Measurements from ENCODE around the gene CDK19. TPM values are rescaled to one million over a fixed set of nuclear protein-coding genes. Genes with fewer than 3 reads are reported as not detected.

The CDK19 gene
- total and polyA plus RNA-seq, 2 experiments from 2014 or later, result 5.6 to 11.1 TPM

GRCh38 chr6:110597761-110598160 lies 217.5 kb downstream of the CDK19 start:
- TF ChIP-seq, protein P1, sequence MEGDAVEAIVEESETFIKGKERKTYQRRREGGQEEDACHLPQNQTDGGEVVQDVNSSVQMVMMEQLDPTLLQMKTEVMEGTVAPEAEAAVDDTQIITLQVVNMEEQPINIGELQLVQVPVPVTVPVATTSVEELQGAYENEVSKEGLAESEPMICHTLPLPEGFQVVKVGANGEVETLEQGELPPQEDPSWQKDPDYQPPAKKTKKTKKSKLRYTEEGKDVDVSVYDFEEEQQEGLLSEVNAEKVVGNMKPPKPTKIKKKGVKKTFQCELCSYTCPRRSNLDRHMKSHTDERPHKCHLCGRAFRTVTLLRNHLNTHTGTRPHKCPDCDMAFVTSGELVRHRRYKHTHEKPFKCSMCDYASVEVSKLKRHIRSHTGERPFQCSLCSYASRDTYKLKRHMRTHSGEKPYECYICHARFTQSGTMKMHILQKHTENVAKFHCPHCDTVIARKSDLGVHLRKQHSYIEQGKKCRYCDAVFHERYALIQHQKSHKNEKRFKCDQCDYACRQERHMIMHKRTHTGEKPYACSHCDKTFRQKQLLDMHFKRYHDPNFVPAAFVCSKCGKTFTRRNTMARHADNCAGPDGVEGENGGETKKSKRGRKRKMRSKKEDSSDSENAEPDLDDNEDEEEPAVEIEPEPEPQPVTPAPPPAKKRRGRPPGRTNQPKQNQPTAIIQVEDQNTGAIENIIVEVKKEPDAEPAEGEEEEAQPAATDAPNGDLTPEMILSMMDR (IDR thresholded peaks at IDR 0.05; ENCODE audit: low read depth, low read length), result no peak
- DNase-seq (ENCODE audit: low read depth in 1 of 2, low spot score in 1 of 2), result no peak
- no peaks in the 10 kb centered on the region for H3K36me3 ChIP-seq
- no peaks in the 10 kb centered on the region for H3K27me3 ChIP-seq
- no peak overlapping the region for H3K4me3 ChIP-seq
- no peak overlapping the region for H3K27ac ChIP-seq
- no peaks in the 10 kb centered on the region for H3K9me3 ChIP-seq (ENCODE audit: low read depth)
- H3K4me1 ChIP-seq (ENCODE audit: low read depth), result no peaks in the 10 kb centered on the region

- H3K4me3 ChIP-seq, result no peak overlapping the region
- TF ChIP-seq, protein P1 (IDR thresholded peaks at IDR 0.05; ENCODE audit: low read depth, low read length), result no peak
- DNase-seq (ENCODE audit: low read depth in 1 of 2, low spot score in 1 of 2), result no peak
- no peak overlapping the region for H3K27ac ChIP-seq
- no peaks in the 10 kb centered on the region for H3K27me3 ChIP-seq
- H3K9me3 ChIP-seq (ENCODE audit: low read depth), result no peaks in the 10 kb centered on the region
- no peaks in the 10 kb centered on the region for H3K4me1 ChIP-seq (ENCODE audit: low read depth)
- H3K36me3 ChIP-seq, result no peaks in the 10 kb centered on the region
Observed at GRCh38 chr6:110596354-110596753, 218.9 kb downstream of the CDK19 start.

DNA sequence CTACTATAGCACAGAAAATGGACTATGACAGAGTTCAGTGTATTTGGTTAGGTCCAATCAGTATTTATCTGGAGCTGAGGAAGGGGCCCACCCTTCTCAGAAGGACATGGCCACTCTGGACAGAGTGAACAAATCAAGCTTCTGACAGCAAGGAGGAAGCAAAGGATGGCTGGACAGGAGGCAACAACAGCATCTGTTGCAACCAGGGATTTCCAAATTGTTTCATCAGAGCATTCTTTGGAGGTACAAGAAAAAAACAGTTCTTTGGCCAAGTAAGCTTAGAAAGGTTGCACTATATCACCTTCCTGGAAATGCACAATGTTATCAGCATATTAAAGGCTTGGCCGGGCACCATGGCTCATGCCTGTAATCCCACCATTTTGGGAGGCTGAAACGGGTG lies 220.2 kb downstream of the CDK19 start:
- TF ChIP-seq, protein P1 (IDR thresholded peaks at IDR 0.05; ENCODE audit: low read depth, low read length), result no peak
- peak in 1 of 2 donors; percentile 34 for DNase-seq (ENCODE audit: low read depth in 1 of 2, low spot score in 1 of 2)
- no peaks in the 10 kb centered on the region for H3K36me3 ChIP-seq
- H3K4me1 ChIP-seq (ENCODE audit: low read depth), result no peaks in the 10 kb centered on the region
- H3K4me3 ChIP-seq, result no peak overlapping the region
- no peaks in the 10 kb centered on the region for H3K9me3 ChIP-seq (ENCODE audit: low read depth)
- H3K27ac ChIP-seq, result no peak overlapping the region
- H3K27me3 ChIP-seq, result no peaks in the 10 kb centered on the region

DNA sequence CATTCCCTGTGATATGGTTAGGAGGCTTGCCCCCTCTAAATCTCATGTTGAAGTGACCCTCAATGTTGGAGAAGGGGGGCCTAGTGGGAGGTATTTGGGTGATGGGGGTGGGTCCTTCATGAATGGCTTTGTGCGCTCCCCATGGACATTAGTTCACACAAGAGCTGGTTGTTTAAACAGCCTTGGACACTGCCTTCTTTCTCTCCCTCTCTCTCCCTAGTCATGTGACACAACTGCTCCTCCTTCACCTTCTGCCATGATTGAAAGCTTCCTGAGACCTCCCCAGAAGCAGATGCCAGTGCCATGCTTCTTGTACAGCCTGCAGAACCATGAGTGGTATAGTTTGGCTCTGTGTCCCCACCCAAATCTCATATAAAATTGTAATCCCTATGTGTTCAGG lies 221.6 kb downstream of the CDK19 start:
- Histone ChIP-seq H3K9me3 (ENCODE audit: low read depth) (no peaks in the 10 kb centered on the region), H3K36me3 (no peaks in the 10 kb centered on the region), H3K27ac (no peak overlapping the region), H3K4me1 (ENCODE audit: low read depth) (no peaks in the 10 kb centered on the region), H3K4me3 (no peak overlapping the region), H3K27me3 (no peaks in the 10 kb centered on the region)
- TF ChIP-seq, protein P1 (IDR thresholded peaks at IDR 0.05; ENCODE audit: low read depth, low read length), result no peak
- no peak for DNase-seq (ENCODE audit: low read depth in 1 of 2, low spot score in 1 of 2)

- Histone ChIP-seq H3K27me3 (no peaks in the 10 kb centered on the region), H3K4me1 (ENCODE audit: low read depth) (no peaks in the 10 kb centered on the region), H3K36me3 (no peaks in the 10 kb centered on the region), H3K27ac (no peak overlapping the region), H3K9me3 (ENCODE audit: low read depth) (no peaks in the 10 kb centered on the region), H3K4me3 (no peak overlapping the region)
- TF ChIP-seq, protein P1 (IDR thresholded peaks at IDR 0.05; ENCODE audit: low read depth, low read length), result no peak
- DNase-seq (ENCODE audit: low read depth in 1 of 2, low spot score in 1 of 2), result no peak
Observed at GRCh38 chr6:110592765-110593164, 222.5 kb downstream of the CDK19 start.

Measured in cardiac muscle cell (in vitro differentiated cells and primary cell).